Measurements from ENCODE around the gene FAM186B.

GRCh38 chr12:49643135-49643534 is 37.7 kb upstream of the FAM186B start:
- TF ChIP-seq CTCF (conservative IDR thresholded peaks at IDR 0.05; ENCODE audit: low read depth, low read length): no peak
- TF ChIP-seq EZH2 (IDR thresholded peaks at IDR 0.05; ENCODE audit: borderline replicate concordance, low read depth, low read length, poor library complexity, severe bottlenecking): no peak
